Colonic mucosa (tissue), 4 donors: ENCODE data around the gene MRPL4. TPM values are rescaled to one million over a fixed set of nuclear protein-coding genes. Genes with fewer than 3 reads are reported as not detected.

ENCODE experiments used
- DNase-seq: peaks from one replicate; pipeline ENCODE4 v3.0.0-alpha.2; 2020
- H3K27ac ChIP-seq: fragments of 200-600 bp; one replicate; pipeline ENCODE4 v1.8.0; 2021
- H3K27me3 ChIP-seq: fragments of 200-600 bp; one replicate; pipeline ENCODE4 v1.8.0; 2021
- H3K36me3 ChIP-seq: fragments of 200-600 bp; one replicate; pipeline ENCODE4 v1.8.0; 2021
- H3K4me1 ChIP-seq: fragments of 200-600 bp; one replicate; pipeline ENCODE4 v1.8.0; 2021; ENCODE audit warnings: mild to moderate bottlenecking
- H3K4me3 ChIP-seq: fragments of 200-600 bp; one replicate; pipeline ENCODE4 v1.8.0; 2021
- H3K9ac ChIP-seq, 2 donors: one replicate each; pipeline ENCODE4 v1.7.0; 2013; ENCODE audit warnings: control low read depth in 2 of 2, low read depth in 2 of 2, low read length in 2 of 2
- H3K9me3 ChIP-seq: fragments of 200-600 bp; one replicate; pipeline ENCODE4 v1.8.0; 2021
- CTCF ChIP-seq: fragments of 200-600 bp; IDR thresholded peaks from one replicate; pipeline ENCODE4 v1.8.0; 2022; ENCODE audit warnings: antibody characterized with exemption, mild to moderate bottlenecking
- intact Hi-C: fragments of 100-400 bp; cut with DNase I; formaldehyde crosslinking; loops from one replicate; pipeline ENCODE4 v1.14.1; 2022
- total RNA-seq, 2 donors: library from RNA; stranded (reverse); fragmentation: NEBNext Ultra II Directional in 1 of 2; extraction: Animal tissue kit (Norgen Biotek cat#: 25700) in 1 of 2; gene quantifications; one replicate each; pipeline ENCODE4 v1.2.1, GENCODE V29; 2021
- donor health status: healthy.
- donor health status: DM: no; HTN: no; CAD: no.
- donor health status: DM: no; HTN: no; CAD: no.

The MRPL4 gene
- total RNA-seq, 2 donors from 2014 or later, result 48.9 to 116 TPM

- no peak for TF ChIP-seq CTCF
- H3K27ac ChIP-seq, result no peak overlapping the region
- H3K27me3 ChIP-seq, result peaks cover 60% of the 10 kb centered on the region
- intact Hi-C loops, result no loop called here
- peak overlapping the region; percentile 22 for H3K4me3 ChIP-seq
- peak overlapping the region; percentile 44 to 55 for H3K9ac ChIP-seq
- H3K4me1 ChIP-seq, result peaks cover 28% of the 10 kb centered on the region
- peak; percentile 58 for DNase-seq
- H3K36me3 ChIP-seq, result no peaks in the 10 kb centered on the region
- H3K9me3 ChIP-seq, result no peaks in the 10 kb centered on the region
These were observed 43.4 kb downstream of the MRPL4 start for GRCh38 chr19:10295305-10295846.

- Histone ChIP-seq H3K4me1 (peaks cover 21% of the 10 kb centered on the region), H3K4me3 (peak overlapping the region; percentile 22), H3K27ac (no peak overlapping the region), H3K9me3 (no peaks in the 10 kb centered on the region), H3K36me3 (no peaks in the 10 kb centered on the region), H3K27me3 (peaks cover 54% of the 10 kb centered on the region), H3K9ac (peak overlapping the region; percentile 44 to 55)
- TF ChIP-seq CTCF, result no peak
- intact Hi-C loops, result no loop called here
- DNase-seq, result no peak
These were observed 44.0 kb downstream of the MRPL4 start for GRCh38 chr19:10295847-10296591.

GRCh38 chr19:10299545-10300458 is 47.8 kb downstream of the MRPL4 start:
- TF ChIP-seq CTCF, result no peak
- Histone ChIP-seq H3K9ac (peak overlapping the region in 1 of 2 donors; percentile 44), H3K4me1 (peaks cover 13% of the 10 kb centered on the region), H3K27me3 (peaks cover 18% of the 10 kb centered on the region), H3K36me3 (no peaks in the 10 kb centered on the region), H3K27ac (no peak overlapping the region), H3K9me3 (no peaks in the 10 kb centered on the region), H3K4me3 (no peak overlapping the region)
- no peak for DNase-seq
- intact Hi-C loops, result no loop called here

- Histone ChIP-seq H3K4me1 (no peaks in the 10 kb centered on the region), H3K27me3 (no peaks in the 10 kb centered on the region), H3K36me3 (no peaks in the 10 kb centered on the region), H3K27ac (no peak overlapping the region), H3K4me3 (no peak overlapping the region), H3K9me3 (no peaks in the 10 kb centered on the region), H3K9ac (no peak overlapping the region)
- DNase-seq, result no peak
- TF ChIP-seq CTCF, result no peak
- intact Hi-C loops, result no loop called here
These were observed 53.3 kb downstream of the MRPL4 start for GRCh38 chr19:10305139-10305806.

GRCh38 chr19:10306327-10306726 is 54.3 kb downstream of the MRPL4 start:
- no peaks in the 10 kb centered on the region for H3K9me3 ChIP-seq
- H3K27me3 ChIP-seq, result no peaks in the 10 kb centered on the region
- no peak overlapping the region for H3K4me3 ChIP-seq
- H3K9ac ChIP-seq, result no peak overlapping the region
- H3K27ac ChIP-seq, result no peak overlapping the region
- DNase-seq, result no peak
- no peak for TF ChIP-seq CTCF
- H3K36me3 ChIP-seq, result no peaks in the 10 kb centered on the region
- H3K4me1 ChIP-seq, result no peaks in the 10 kb centered on the region
- intact Hi-C loops, result no loop called here
